Fibroblast of upper back skin (primary cell): ENCODE measurements around the gene DOK1.

Experiments
- DNase-seq: peaks from one replicate; pipeline ENCODE4 v3.0.0-alpha.2; 2013

DOK1 gene

GRCh38 chr2:74525717-74526648, 28.5 kb upstream of the DOK1 start, which contains the start of gene DQX1:
Gene DQX1 (minus strand): TSS chr2:74526231. CDS start chr2:74525729, 502 bp downstream.
- DNase-seq, result no peak

DNA sequence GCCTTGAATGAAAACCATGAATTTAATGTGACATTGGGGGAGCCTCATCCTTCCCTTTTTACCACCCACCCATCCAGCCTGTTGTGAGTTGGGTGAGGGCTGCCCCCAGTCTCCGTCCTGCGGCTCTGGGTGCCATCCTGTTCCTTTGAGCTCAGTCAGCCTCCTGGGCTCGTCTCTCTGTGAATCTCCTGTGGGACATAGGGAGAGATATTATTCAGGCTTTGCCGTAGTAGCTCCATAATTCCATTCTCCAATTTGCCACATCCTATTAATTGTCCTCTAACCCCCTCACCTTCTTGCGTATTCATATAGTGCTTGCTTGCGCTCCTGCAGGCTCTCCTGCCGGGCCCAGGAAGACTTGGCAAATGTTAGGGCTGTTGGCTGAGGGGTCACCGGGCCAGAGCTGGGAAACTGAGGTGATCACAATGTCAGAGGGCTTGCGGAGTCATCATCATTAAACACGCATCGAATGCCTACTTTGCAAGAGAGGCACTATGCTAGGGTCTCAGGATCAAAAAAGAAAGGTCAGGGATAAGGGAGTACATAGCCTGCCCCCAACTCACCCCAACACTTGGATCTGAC, 27.8 kb upstream of the DOK1 start:
- no peak for DNase-seq

- no peak for DNase-seq
These were observed 26.8 kb upstream of the DOK1 start for GRCh38 chr2:74527741-74528140.

- no peak for DNase-seq
These were observed 25.7 kb upstream of the DOK1 start for GRCh38 chr2:74528600-74529356.

DNA sequence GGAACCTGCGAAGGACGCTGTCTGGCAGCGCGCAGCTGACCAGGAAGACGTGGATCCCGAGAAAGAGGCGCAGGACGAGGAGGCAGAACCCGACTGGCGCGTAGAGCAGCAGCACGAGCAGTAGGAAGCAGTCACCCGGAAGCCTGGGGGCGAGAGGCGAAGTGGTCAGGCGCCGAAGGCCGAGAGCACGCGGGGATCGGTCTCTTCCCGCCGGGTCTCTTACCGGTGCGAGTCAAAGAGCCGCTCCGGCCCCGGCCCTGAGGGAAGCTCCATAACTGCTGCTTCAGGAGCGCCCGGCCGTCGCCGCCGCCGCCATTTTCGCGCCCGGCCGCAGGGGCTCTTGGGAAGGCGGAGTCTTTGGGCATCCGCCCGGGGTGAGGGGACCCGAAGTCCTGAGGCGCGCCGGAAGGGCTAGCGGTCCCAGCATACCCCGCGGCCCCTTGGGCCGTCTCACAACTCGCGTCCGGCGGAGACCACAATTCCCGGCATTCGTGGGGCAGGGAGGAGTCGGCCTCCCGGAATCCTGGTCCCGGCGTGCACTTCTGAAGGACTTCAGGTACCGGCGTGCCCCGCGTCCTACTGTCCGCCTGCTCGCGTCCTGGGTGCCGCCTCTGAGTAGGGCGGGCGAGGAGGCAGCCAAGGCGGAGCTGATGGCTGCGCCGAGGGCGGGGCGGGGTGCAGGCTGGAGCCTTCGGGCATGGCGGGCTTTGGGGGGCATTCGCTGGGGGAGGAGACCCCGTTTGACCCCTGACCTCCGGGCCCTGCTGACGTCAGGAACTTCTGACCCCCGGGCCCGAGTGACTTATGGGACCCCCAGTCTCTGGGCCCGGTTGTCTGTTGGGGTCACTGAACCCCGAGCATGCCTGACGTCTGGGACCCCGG, 24.9 kb upstream of the DOK1 start, which contains the start of the genes AUP1 and HTRA2:
AUP1 (minus strand) TSS at position 350 of the 882 bp plus-strand sequence; CDS start at position 273, 77 bp downstream.
HTRA2 (plus strand) TSS at position 577 of the 882 bp plus-strand sequence; CDS start at position 651, 74 bp downstream.
- peak; percentile 99 for DNase-seq

- DNase-seq, result no peak
These were observed 24.0 kb upstream of the DOK1 start for GRCh38 chr2:74530239-74531187.

- no peak for DNase-seq
These were observed 22.9 kb upstream of the DOK1 start for GRCh38 chr2:74531666-74532065.

GRCh38 chr2:74532222-74532621, 22.3 kb upstream of the DOK1 start:
- DNase-seq, result peak; percentile 52

DNA sequence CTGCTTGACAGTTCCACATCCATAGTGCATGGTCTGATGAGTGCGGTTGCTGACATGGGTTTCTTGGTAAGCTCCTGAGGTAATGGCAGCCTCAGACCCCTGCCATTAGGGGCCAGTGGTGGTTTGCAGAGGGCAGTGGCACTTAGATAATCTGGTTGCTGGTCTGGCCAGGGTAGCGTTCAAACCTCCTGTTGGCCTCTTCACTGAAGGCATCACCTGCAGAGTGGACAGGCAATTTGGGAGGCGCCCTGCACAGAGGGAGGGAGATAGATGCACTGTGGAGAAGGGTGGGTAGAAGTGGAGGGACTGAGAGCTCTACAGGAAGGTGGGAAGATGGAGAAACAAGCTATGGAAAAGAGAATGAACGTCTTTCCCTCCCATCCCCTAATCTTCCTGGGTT, 21.1 kb upstream of the DOK1 start:
- DNase-seq, result no peak

- no peak for DNase-seq
These were observed 20.1 kb upstream of the DOK1 start for GRCh38 chr2:74534411-74534810.

DNA sequence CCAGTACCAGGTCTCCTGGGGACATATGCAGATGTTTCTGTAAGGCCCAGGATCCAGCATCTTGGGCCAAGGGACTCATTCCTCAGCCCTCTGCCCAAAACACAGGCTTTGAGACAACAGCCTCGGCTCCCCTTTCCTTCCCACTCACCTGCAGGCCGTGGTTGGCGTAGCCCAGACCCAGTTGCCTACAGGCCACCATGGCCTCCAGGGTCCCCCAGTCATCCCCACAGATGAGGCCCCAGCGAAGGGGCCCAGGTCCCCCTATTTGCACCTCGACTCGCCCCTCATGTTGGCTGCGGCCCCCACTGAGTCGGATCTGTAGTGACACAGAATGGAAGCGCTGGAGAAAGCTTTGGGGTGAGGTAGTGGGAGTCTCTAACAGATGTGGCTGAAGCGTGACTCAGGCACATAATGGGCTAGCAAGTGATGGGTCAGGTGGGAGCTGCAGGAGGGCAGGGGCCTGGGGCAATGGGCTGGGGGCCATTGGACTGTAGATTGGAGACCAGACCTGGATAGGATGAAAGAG, 19.0 kb upstream of the DOK1 start:
- DNase-seq, result no peak

DNA sequence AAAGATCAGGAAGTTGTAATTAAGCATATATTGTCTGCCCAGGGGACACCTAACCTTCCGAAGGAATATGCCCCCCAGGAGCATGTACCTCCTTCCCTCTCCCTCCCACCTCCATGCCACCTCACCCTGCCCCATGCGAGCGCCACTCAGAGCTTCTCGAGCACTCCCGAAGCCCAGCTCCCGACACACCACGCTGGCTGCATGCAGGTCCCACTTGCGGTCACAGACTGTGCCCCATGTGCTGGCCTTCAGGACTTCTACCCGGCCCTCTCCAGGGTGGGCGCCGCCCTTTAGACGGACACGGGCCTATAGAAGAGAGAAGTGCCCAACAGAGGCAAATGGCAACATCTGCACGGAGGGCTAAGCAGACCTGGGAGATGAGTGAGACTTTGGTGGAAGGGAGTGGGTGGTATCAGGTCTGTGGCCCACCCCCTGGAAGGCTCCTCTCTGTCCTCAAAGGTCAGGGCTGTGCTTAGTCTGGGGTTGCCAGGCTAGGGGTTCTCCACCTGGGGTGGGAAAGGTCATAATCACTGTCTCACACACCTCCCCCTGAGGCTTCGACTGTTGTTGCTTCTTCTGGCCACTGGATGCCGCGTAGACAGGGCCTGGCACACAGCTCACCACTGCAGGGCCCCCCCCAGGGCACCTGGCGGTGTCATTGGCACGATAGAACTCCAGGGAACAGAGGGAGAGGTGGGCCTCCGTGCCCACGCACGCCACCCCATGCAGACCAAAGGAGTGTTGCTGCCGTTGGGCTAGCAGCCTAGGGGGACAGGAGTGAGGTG, 18.2 kb upstream of the DOK1 start:
- no peak for DNase-seq

- no peak for DNase-seq
These were observed 17.4 kb upstream of the DOK1 start for GRCh38 chr2:74537140-74537539.

DNA sequence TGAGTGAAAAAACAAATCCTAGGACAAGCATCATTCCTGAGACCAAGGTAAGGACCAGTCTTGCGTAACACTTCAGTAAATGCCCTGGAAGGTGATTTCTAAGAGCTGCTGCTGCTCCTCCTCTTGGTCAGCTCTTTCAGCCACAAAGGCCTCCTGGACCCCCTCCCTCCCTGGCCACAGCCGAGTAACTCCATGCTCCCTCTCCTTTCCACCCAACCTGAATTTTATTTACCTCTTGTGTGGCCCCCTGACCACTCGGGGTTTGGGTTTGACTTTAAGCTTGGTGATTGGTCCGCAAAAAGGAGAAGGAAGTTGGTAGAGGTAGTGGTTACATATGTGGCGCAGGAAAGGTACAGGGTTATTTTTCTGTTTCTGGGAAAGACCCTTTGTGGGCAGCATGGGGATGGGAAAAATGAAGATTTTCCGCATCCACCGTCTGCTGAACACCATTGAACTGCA, 15.6 kb upstream of the DOK1 start:
- DNase-seq, result no peak

GRCh38 chr2:74540291-74540690, 14.2 kb upstream of the DOK1 start:
- no peak for DNase-seq

DNA sequence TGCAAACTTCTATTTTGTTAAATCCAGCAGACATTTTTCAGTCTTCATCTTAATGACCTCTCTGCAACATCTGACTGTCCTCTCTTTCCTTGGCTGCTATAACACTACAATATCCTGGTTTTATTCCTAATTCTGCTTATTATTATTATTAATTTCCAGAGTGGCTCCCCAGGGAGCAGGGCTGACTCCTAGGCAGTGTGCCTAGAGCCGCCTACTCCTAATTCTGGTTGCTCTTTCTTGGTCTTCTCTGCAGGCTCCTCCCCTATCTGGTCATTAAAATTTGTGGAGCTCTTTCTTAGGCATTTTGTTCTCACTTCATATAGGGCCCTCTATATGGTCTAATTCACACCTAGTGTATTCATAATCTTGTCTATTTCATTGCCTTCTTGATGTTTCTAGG, 11.5 kb upstream of the DOK1 start:
- no peak for DNase-seq

DNA sequence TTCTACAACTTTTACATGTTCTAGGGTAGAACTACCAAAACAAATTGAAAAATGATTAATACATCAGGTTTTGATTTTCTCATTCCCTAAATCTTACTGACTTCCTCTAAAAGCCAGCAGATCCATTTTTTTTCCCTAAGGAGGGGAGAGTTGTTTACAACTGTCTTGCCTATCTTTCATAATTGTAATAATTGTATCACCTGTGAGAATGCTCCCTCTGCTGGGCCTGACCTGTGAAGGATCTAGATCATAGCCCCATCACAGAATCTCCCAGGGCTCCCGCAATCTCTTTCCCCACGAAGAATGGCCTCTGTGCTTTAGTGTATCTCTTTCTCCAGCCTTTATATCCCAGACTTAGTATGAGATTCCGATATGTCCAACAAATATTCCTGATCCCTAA, 9.9 kb upstream of the DOK1 start:
- no peak for DNase-seq

DNA sequence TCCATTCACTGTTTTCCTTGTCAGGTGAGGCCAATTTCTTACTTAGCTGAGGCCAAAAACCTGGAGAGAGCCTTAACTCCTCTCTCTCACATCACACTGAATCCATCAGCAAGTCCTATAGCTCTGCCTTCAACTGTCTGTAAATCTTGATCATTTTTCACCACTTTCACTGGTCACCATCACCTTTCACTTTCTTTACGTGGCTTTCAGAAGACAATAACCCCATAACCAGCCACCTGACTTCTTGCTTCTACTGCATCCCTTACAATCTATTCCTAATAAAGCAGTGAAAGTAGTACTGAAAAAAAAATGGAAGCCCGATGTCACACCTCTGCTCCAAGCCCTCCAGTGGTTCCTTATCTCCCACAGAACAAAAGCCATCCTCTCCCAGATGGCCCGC, 8.5 kb upstream of the DOK1 start:
- DNase-seq, result no peak

GRCh38 chr2:74548285-74548899, 6.1 kb upstream of the DOK1 start:
- no peak for DNase-seq
